Breast epithelium (tissue), 3 donors: ENCODE measurements around the gene CFAP57.

Source experiments
- CTCF ChIP-seq, 3 donors: fragments of 450-650 bp; IDR thresholded peaks; one replicate each; pipeline ENCODE4 v1.5.1; 2016 to 2017; ENCODE audit warnings: antibody characterized with exemption in 3 of 3, mild to moderate bottlenecking in 3 of 3, moderate library complexity in 3 of 3
- POLR2A ChIP-seq: fragments of 450-650 bp; IDR thresholded peaks from one replicate; pipeline ENCODE4 v1.6.1; 2016; ENCODE audit warnings: antibody characterized with exemption, mild to moderate bottlenecking, moderate library complexity
- POLR2AphosphoS5 ChIP-seq, 3 donors: sonication (generic); formaldehyde crosslinking; IDR thresholded peaks; one replicate each; pipeline ENCODE4 v1.6.1; 2017; ENCODE audit warnings: antibody characterized with exemption in 3 of 3

DNA sequence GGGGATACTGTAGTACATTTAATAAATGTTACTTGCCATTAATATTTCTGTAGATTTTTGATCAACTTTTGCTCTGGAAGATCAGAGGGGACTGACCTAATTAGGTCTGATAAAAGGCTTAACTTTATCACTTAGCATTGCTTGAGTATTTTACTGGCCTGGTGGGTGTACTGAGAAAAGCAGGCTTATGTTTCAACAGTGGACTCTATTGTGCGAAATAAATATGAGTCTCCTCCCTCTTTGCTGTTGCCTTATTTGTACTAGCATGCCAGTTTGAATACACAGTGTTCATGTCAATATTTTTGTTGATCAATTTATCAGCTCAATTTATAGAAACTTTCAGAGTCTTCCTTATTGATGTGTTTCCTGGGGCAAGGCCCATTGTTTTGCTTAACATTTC is 49.1 kb upstream of the CFAP57 start:
- TF ChIP-seq CTCF (IDR thresholded peaks at IDR 0.05) (no peak), POLR2A (no peak), POLR2AphosphoS5 (IDR thresholded peaks at IDR 0.05) (no peak)
